GM18508 (cell line): ENCODE results near the gene ZNF79.

ENCODE experiments used
- ATAC-seq: cut with Tn5 transposase; IDR thresholded peaks from one replicate; pipeline ENCODE4 v1.9.1; 2021; ENCODE audit warnings: moderate number of reproducible peaks; ENCODE audit not compliant: insufficient read depth, unreplicated experiment

The ZNF79 gene

GRCh38 chr9:127423934-127424675, at the start of gene ZNF79:
Gene ZNF79 (plus strand): TSS chr9:127424382. CDS start chr9:127424788, 406 bp downstream.
- no peak for ATAC-seq

GRCh38 chr9:127380479-127380878, 43.7 kb upstream of the ZNF79 start:
- ATAC-seq, result no peak

DNA sequence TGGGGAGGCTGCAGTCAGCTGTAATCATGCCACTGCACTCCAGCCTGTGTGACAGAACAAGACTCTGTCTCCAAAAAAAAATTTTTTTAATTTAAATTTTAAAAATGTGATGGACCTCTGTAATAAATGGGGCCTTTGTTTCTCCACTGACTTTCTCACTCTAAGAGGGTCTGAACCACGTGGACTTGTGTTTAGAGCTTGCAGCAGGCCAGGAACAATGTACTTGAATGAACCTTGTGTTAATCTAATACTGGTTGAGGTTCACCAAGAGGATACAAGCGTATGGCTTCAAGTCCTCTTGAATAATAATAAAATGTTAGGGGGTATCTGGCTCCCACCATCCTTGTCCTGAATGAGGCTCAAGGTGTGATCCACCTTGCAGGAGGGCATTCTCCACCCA, 41.6 kb upstream of the ZNF79 start:
- no peak for ATAC-seq

DNA sequence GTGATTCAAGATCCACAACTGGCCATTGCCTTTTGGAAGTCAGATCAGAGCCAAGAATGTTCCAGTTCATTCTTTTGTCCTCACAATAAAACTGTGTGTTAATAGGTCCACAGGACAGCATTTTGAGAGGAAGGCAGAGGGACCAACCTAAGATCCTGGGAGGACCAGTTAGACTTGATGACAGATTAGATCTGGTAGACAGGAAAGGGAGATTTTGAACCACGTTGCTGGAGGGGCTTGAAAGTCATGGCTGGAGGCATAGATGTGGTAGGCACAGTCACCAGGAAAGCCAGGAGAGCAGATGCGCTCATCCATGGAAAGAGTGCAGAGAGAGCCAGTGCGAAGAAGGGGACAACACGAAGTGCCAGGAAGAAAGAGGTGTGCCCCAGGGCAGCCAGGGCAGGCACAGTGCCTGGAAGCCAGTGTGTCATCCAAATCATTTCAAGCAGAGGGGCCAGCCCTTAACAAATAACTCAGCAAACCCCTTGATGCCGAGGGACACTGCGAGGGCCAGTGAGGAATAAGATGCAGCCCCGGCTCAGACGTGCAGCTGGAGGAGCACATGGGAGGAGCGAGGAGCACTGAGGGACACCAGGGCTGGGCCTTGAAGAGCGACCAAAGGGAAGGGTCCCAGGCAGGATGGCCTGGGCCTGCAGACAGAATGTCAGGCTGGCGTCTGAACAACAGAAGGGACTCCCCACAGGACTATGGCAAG, 40.0 kb upstream of the ZNF79 start:
- no peak for ATAC-seq

DNA sequence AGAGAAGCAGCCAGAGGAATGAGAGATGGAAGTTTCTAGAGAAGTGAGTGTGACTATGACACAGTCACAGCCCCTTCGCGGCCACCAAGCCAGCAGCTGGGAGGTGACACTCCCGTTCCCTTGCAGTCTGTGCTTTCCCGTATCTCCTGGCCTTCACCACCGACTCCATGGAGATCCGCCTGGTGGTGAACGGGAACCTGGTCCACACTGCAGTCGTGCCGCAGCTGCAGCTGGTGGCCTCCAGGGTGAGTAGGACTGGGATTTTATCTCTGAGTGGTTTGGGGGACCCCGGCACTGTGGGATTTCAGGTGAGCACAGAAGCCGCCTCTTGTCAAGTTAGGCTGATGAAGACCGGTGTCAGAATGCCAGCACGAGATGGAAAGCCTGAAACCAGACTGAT, 39.3 kb upstream of the ZNF79 start:
- no peak for ATAC-seq

- no peak for ATAC-seq
These were observed 37.9 kb upstream of the ZNF79 start for GRCh38 chr9:127386249-127386648.

DNA sequence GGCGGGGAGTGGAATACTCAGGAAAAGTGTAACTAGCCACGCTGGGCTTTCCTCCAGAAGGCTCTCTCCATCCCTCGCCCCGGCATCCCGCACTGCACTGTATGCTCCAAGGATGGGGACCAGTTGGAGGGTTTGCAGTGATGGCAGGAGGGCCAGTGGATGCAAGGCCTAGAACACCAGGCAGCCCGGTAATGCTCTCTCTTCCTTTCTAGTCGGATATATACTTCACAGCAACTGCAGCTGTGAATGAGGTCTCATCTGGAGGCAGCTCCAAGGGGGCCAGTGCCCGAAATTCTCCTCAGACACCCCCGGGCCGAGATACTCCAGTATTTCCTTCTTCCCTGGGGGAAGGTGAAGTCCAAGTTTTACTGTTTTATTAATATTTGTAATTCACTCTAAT, 37.2 kb upstream of the ZNF79 start:
- no peak for ATAC-seq

DNA sequence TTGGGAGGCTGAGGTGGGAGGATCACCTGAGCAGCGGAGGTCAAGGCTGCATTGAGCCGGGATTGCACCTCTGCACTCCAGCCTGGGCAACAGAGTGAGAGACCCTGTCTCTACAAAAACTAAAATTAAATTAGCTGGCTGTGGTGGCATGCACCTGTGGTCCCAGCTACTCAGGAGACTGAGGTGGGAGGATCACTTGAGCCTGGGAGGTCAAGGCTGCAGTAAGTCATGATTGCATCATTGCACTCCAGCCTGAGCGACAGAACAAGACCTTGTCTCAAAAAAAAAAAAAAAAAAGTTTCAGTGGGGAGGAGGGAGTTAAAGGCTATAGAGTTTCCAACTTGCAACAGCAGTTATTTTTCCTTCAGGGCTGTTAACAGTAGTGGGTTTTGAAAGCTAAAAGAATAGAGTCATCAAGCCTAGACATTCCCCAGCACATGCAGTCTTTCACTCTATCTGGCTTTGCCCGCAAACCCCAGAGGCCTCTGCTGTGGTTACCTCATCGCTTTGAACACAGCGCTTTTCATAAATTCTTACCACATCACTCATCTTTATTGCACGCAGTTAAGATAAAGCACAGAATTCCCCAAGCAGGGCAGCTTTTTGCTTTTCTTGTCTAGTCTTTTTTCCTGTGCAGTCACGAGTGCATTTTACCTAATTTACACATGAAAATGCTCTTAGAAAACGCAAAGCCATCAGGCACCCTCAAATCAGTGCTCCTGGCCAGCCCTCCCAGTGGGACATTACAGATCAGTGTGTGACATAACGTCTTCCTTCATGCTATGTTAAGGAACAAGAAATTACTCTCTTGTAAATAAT, 35.9 kb upstream of the ZNF79 start:
- ATAC-seq, result peak; percentile 69

DNA sequence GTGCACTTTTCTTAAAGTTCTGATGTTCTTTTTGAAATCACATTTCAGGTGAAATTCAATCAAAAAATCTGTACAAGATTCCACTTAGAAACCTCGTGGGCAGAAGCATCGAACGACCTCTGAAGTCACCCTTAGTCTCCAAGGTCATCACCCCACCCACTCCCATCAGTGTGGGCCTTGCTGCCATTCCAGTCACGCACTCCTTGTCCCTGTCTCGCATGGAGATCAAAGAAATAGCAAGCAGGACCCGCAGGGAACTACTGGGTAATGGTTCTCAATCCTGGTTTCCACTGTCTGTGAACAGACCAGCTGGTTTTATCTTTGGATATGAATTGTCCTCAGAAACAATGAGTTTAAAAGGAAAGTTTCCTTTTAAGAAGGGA, 35.3 kb upstream of the ZNF79 start:
- ATAC-seq, result no peak

GRCh38 chr9:127389381-127390247, 34.6 kb upstream of the ZNF79 start:
- ATAC-seq, result no peak

- ATAC-seq, result no peak
These were observed 34.0 kb upstream of the ZNF79 start for GRCh38 chr9:127390248-127390545.

DNA sequence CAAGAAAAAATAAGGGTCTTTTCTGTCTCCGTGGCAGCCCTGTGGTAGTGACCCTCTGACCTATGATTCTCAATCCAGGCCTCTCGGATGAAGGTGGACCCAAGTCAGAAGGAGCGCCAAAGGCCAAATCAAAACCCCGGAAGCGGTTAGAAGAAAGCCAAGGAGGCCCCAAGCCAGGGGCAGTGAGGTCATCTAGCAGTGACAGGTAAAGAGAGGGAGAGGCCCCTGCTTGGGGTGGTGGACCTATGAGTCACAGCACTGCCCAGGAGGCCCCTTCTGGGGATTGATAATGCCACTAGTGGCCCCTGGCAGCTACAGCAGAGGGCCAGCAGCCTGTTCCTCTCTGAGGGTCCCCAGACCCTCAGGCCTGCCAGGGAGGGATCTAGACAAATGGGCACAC, 33.6 kb upstream of the ZNF79 start:
- no peak for ATAC-seq

- ATAC-seq, result no peak
These were observed 32.0 kb upstream of the ZNF79 start for GRCh38 chr9:127392166-127392565.

DNA sequence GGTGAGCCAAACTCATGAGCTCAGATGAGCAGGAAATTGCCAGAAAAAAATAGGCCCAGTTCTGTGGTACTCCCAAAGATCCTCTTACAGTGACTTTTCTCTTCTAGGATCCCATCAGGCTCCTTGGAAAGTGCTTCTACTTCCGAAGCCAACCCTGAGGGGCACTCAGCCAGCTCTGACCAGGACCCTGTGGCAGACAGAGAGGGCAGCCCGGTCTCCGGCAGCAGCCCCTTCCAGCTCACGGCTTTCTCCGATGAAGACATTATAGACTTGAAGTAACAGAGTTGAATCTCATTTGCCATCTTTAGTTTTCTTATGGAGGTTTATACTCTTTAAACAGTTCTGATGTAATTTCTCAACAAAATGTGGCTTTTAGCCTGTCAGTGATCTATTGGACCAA, 31.2 kb upstream of the ZNF79 start:
- no peak for ATAC-seq

GRCh38 chr9:127393645-127394044, 30.5 kb upstream of the ZNF79 start:
- no peak for ATAC-seq

DNA sequence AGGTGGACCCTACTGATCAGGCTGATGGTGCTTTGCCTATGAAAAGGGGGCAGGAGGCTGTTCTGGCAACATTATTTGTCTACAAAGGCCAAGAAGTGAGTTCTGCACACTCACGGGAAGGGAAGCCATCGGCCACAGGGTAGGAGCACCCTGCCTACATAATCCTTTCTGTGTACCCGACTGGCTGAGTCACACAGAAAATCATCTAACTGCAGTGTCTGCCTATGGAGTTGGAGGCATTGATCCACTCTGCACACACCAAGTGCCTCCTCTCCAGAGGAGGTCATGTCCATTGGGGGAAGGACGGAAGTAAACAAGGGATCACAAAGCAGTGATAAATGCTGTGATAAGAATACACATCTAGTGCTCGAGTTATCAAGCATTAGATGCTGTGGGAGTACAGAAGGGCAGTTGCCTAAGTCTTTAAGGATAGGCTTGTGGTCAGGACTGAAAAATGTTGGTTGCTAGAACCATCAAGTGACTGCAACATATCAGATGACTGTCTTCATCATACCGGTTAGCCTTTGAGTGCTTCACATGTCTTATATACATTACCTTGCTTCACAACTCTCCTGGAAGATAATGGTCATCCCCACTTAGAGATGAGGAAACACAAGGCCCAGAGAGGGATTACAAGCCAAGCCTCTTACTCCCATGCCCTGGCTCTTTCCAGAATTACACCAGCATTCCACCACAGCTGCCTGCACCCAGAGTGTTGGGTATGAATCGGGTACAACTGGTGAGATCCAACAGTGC, 28.5 kb upstream of the ZNF79 start:
- no peak for ATAC-seq

- no peak for ATAC-seq
These were observed 27.9 kb upstream of the ZNF79 start for GRCh38 chr9:127396253-127396807.

- peak; percentile 91 for ATAC-seq
These were observed 27.2 kb upstream of the ZNF79 start, which contains the start of gene SLC2A8 for GRCh38 chr9:127396808-127397645. Gene SLC2A8 (plus strand): TSS chr9:127397169. CDS start chr9:127397231, 62 bp downstream.
